ENCODE results near the gene CGN.
A peak's percentile ranks its signal among the peaks of the same experiment; 100 is the strongest.

The CGN gene

GRCh38 chr1:151547119-151547899 is 36.1 kb downstream of the CGN start:
- peak; percentile 79 for DNase-seq (ENCODE audit: low spot score)

- DNase-seq (ENCODE audit: low spot score), result no peak
These were observed 36.7 kb downstream of the CGN start for GRCh38 chr1:151547900-151548230.

GRCh38 chr1:151549199-151549598 is 38.0 kb downstream of the CGN start:
- no peak for DNase-seq (ENCODE audit: low spot score)

GRCh38 chr1:151553659-151554058 is 42.5 kb downstream of the CGN start:
- DNase-seq (ENCODE audit: low spot score), result no peak

GRCh38 chr1:151556052-151556451 is 44.9 kb downstream of the CGN start:
- DNase-seq (ENCODE audit: low spot score), result no peak

GRCh38 chr1:151562661-151563060 is 51.5 kb downstream of the CGN start:
- no peak for DNase-seq (ENCODE audit: low spot score)

GRCh38 chr1:151563376-151563775 is 52.2 kb downstream of the CGN start:
- no peak for DNase-seq (ENCODE audit: low spot score)

GRCh38 chr1:151565502-151566189 is 54.5 kb downstream of the CGN start:
- no peak for DNase-seq (ENCODE audit: low spot score)

GRCh38 chr1:151568626-151569088 is 57.5 kb downstream of the CGN start:
- DNase-seq (ENCODE audit: low spot score), result no peak

- no peak for DNase-seq (ENCODE audit: low spot score)
These were observed 59.6 kb downstream of the CGN start for GRCh38 chr1:151570819-151571218.

- DNase-seq (ENCODE audit: low spot score), result no peak
These were observed 63.7 kb downstream of the CGN start for GRCh38 chr1:151574575-151575529.

GRCh38 chr1:151577173-151577572 is 66.0 kb downstream of the CGN start:
- no peak for DNase-seq (ENCODE audit: low spot score)

- DNase-seq (ENCODE audit: low spot score), result no peak
These were observed 67.8 kb downstream of the CGN start for GRCh38 chr1:151578941-151579340.

GRCh38 chr1:151579436-151580225 is 68.4 kb downstream of the CGN start:
- DNase-seq (ENCODE audit: low spot score), result no peak

GRCh38 chr1:151581451-151581850 is 70.3 kb downstream of the CGN start:
- no peak for DNase-seq (ENCODE audit: low spot score)

GRCh38 chr1:151581921-151582320 is 70.7 kb downstream of the CGN start:
- no peak for DNase-seq (ENCODE audit: low spot score)

- no peak for DNase-seq (ENCODE audit: low spot score)
These were observed 72.6 kb downstream of the CGN start for GRCh38 chr1:151583796-151584195.

- DNase-seq (ENCODE audit: low spot score), result no peak
These were observed 73.1 kb downstream of the CGN start for GRCh38 chr1:151584278-151584677.

- no peak for DNase-seq (ENCODE audit: low spot score)
These were observed 73.6 kb downstream of the CGN start for GRCh38 chr1:151584780-151585179.

- DNase-seq (ENCODE audit: low spot score), result no peak
These were observed 74.4 kb downstream of the CGN start for GRCh38 chr1:151585622-151586021.
